ENCODE results near the gene SEPSECS. TPM values are rescaled to one million over a fixed set of nuclear protein-coding genes. Genes with fewer than 3 reads are reported as not detected.

Gene SEPSECS
- total RNA-seq, 1 donor from 2014 or later, result 11.7 TPM

- DNase-seq, result no peak
- H3K4me1 Mint-ChIP-seq (ENCODE audit: low read depth, unreplicated experiment), result peaks cover 13% of the 10 kb centered on the region
- no peak for TF ChIP-seq CTCF (IDR thresholded peaks at IDR 0.05; ENCODE audit: partially characterized antibody, unreplicated experiment)
- H3K9me3 Mint-ChIP-seq (ENCODE audit: unreplicated experiment), result peaks cover 3% of the 10 kb centered on the region
- H3K36me3 Mint-ChIP-seq (ENCODE audit: unreplicated experiment), result peaks cover 4% of the 10 kb centered on the region
- no peak overlapping the region for H3K4me3 Mint-ChIP-seq (ENCODE audit: unreplicated experiment)
- H3K27ac Mint-ChIP-seq (ENCODE audit: unreplicated experiment), result no peak overlapping the region
- peaks cover 3% of the 10 kb centered on the region for H3K27me3 Mint-ChIP-seq (ENCODE audit: unreplicated experiment)
Measured at GRCh38 chr4:25111648-25112196, 48.5 kb downstream of the SEPSECS start.

- Mint-ChIP-seq H3K36me3 (ENCODE audit: unreplicated experiment) (peaks cover 4% of the 10 kb centered on the region), H3K27ac (ENCODE audit: unreplicated experiment) (no peak overlapping the region), H3K9me3 (ENCODE audit: unreplicated experiment) (peaks cover 5% of the 10 kb centered on the region), H3K27me3 (ENCODE audit: unreplicated experiment) (peaks cover 5% of the 10 kb centered on the region), H3K4me1 (ENCODE audit: low read depth, unreplicated experiment) (peaks cover 14% of the 10 kb centered on the region), H3K4me3 (ENCODE audit: unreplicated experiment) (no peak overlapping the region)
- no peak for DNase-seq
- TF ChIP-seq CTCF (IDR thresholded peaks at IDR 0.05; ENCODE audit: partially characterized antibody, unreplicated experiment), result no peak
Measured at GRCh38 chr4:25110527-25111329, 49.5 kb downstream of the SEPSECS start.

GRCh38 chr4:25109511-25109910, 50.7 kb downstream of the SEPSECS start:
- H3K9me3 Mint-ChIP-seq (ENCODE audit: unreplicated experiment), result peaks cover 5% of the 10 kb centered on the region
- no peak overlapping the region for H3K4me3 Mint-ChIP-seq (ENCODE audit: unreplicated experiment)
- H3K4me1 Mint-ChIP-seq (ENCODE audit: low read depth, unreplicated experiment), result peaks cover 21% of the 10 kb centered on the region
- H3K27ac Mint-ChIP-seq (ENCODE audit: unreplicated experiment), result no peak overlapping the region
- peaks cover 3% of the 10 kb centered on the region for H3K27me3 Mint-ChIP-seq (ENCODE audit: unreplicated experiment)
- no peak for TF ChIP-seq CTCF (IDR thresholded peaks at IDR 0.05; ENCODE audit: partially characterized antibody, unreplicated experiment)
- no peak for DNase-seq
- peaks cover 4% of the 10 kb centered on the region for H3K36me3 Mint-ChIP-seq (ENCODE audit: unreplicated experiment)

GRCh38 chr4:25108556-25108955, 51.7 kb downstream of the SEPSECS start:
- Mint-ChIP-seq H3K27ac (ENCODE audit: unreplicated experiment) (no peak overlapping the region), H3K4me1 (ENCODE audit: low read depth, unreplicated experiment) (peaks cover 25% of the 10 kb centered on the region), H3K4me3 (ENCODE audit: unreplicated experiment) (no peak overlapping the region), H3K9me3 (ENCODE audit: unreplicated experiment) (peaks cover 5% of the 10 kb centered on the region), H3K27me3 (ENCODE audit: unreplicated experiment) (peaks cover 3% of the 10 kb centered on the region), H3K36me3 (ENCODE audit: unreplicated experiment) (peaks cover 4% of the 10 kb centered on the region)
- DNase-seq, result no peak
- no peak for TF ChIP-seq CTCF (IDR thresholded peaks at IDR 0.05; ENCODE audit: partially characterized antibody, unreplicated experiment)

All from glutamatergic neuron (in vitro differentiated cells).